GM18520 (cell line): ENCODE data around the gene ZNF839.
A peak's percentile ranks its signal among the peaks of the same experiment; 100 is the strongest.
"Not testable (repeated sequence)": the region's sequence is repeated elsewhere in the genome, so short reads cannot be mapped to it uniquely, and the experiment has no call there.

Source experiments
- ATAC-seq: cut with Tn5 transposase; IDR thresholded peaks from one replicate; pipeline ENCODE4 v1.9.1; 2021; ENCODE audit not compliant: unreplicated experiment

ZNF839 gene

DNA sequence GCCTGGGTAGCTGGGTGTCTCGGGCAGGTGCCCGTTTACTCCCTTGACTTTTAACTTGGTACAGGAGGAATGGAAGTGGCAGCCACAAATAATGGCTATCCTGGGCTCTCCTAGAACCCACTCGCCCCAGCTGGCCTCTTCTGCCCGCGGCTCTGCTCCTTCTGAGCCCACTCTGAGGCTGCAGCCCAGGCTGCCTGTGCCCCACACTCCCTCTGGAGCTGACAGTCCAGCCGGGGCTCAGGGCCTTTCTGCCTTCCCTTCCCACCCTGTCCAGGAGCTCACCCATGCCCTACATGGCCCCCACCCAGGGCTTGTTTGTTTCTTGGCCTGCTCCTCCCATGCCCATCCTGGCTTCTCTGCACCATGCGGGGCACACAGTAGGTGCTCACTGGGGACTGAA is 15.6 kb downstream of the ZNF839 start:
- no peak for ATAC-seq

DNA sequence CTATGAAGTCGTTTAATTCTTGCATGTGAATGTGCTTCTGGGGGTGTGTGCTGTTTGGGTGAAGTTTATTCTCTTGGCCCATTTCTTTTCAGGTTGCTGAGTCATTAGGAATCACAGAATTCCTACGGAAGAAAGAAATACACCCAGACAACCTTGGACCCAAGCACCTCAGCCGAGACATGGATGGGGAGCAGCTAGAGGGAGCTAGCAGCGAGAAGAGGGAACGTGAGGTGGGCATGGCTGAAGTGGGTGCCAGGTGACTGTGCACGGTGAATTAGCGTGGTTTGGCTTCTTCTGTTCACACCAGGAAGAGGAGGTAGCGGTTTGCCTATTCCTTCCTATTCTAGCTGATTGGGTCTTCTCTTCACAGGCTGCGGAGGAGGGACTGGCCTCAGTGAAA is 19.2 kb downstream of the ZNF839 start:
- no peak for ATAC-seq

DNA sequence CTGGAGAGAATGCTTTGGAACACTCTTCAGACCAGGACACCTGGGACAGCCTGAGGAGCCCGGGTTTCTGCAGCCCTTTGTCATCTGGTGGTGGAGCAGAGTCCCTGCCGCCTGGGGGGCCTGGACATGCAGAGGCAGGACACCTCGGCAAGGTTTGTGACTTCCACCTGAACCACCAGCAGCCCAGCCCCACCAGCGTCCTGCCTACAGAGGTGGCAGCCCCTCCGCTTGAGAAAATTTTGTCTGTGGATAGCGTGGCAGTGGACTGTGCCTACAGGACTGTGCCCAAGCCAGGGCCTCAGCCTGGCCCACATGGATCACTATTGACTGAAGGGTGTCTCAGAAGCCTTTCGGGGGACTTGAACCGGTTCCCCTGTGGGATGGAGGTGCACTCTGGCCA is 22.0 kb downstream of the ZNF839 start:
- no peak for ATAC-seq

- ATAC-seq = no peak
These were observed 22.7 kb downstream of the ZNF839 start for GRCh38 chr14:102342238-102342637.

GRCh38 chr14:102344084-102344483 is 24.5 kb downstream of the ZNF839 start:
- no peak for ATAC-seq

DNA sequence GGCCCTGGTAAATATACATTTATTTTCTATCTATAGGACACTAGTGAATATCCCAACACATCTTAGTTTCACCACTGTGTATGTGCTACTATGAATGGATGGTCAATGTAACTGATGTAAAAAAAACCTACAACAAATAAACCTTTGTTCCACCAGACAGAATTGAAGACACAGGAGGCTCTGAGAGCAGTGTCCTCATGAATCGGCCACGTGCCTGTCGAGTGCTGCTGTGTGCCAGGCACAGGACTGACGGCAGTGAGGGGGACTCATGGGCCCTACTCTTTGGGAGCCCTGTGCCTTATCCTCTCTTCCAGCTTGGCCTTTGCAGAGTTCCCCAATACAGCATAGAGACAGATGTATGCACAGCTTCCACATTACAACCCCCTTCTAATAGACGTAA is 24.9 kb downstream of the ZNF839 start:
- no peak for ATAC-seq

- ATAC-seq = no peak
These were observed 25.7 kb downstream of the ZNF839 start for GRCh38 chr14:102345232-102345631.

DNA sequence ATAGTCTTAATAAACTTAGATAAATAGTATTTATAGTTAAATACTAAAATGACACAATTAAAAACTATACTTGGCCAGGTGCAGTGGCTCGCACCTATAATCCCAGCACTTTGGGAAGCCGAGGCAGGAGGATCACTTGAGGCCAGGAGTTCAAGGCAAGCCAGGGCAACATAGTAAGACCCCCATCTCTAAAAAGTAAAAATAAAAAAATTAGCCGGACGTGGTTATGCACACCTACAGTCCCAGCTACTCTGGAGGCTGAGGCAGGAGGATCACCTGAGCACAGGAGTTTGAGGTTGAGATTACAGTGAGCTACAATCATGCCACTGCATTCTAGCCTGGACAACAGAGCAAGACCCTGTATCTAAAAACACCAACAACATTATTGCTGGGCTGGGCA is 27.1 kb downstream of the ZNF839 start:
- ATAC-seq = no peak

- ATAC-seq = no peak
These were observed 28.8 kb downstream of the ZNF839 start for GRCh38 chr14:102348376-102348775.

GRCh38 chr14:102351023-102351422 is 31.5 kb downstream of the ZNF839 start:
- no peak for ATAC-seq

GRCh38 chr14:102351593-102351992 is 32.0 kb downstream of the ZNF839 start:
- not testable (repeated sequence) for ATAC-seq

- ATAC-seq = no peak
These were observed 32.7 kb downstream of the ZNF839 start for GRCh38 chr14:102352213-102352612.

DNA sequence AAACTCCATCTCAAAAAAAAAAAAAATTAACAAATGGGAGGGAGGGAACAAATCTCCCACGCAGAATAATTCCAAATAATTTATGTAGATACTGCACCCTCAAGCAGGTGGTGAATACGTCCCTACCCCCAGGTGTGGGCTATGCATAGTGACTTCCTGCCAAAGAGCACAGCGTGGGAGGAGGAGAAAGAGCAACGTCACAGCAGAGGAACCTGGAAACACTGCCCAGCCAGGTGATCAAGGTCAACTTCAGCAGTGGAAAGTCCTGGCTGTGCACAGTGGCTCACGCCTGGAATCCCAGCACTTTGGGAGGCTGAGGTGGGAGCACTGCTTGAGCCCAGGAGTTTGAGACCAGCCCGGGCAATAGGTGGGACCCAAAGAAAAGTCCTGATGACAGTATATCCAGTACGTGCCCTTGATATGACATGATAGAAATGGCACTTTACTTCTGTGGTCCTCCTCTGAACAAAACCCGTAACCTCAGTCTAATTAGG is 33.6 kb downstream of the ZNF839 start:
- ATAC-seq = no peak

DNA sequence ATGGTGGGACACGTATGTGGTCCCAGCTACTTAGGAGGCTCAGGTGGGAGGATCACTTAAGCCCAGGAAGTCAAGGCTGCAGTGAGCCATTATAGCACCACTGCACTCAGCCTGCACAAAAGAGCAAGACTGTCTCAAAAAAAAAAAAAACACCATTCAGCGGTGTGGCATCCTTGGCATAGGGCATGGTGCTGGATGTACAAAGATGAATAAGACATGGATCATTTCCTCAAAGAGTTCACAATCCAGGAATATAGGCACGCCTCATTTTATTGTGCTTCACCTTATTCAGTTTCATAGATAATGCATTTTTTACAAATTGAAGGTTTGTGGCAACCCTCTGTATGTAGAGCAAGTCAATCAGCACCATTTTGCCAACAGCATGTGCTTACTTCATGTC is 36.7 kb downstream of the ZNF839 start:
- ATAC-seq = no peak

DNA sequence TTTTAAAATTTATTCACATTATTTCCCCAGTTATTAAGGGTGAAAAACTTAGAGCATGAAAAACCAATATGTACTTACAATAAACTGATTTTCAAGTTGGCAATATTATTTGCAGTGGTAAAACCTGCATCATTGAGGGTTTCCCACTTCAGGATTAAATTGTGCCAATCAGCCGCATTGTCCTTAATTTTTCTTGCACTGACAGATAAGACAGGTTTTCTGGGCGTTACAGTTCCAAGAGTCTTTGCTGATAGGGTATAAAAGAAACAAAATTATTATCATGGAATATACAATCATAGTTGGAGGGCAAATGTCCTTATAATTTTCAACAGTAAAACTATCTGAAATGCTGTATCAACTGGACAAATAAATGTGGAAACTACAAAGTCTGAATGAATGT is 39.8 kb downstream of the ZNF839 start:
- no peak for ATAC-seq

- ATAC-seq = no peak
These were observed 40.8 kb downstream of the ZNF839 start for GRCh38 chr14:102360388-102360787.

DNA sequence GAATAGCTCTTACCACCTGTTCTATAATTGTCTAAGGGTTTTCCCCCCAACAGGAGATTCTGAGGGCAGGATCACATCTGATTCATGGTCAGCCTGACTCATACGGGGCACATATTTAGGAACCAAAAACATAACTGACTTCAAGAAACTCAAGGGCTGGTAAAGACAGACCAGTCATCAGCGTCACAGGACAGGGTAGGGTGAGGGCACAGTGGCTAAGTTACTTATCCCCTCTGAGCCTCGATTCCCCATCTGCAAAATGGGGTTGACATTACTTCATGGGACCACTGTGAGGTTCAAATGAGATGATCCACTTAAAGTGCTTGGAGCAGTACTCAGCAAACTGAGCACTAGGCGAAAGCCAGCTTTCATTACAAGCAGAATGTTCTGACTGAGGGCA is 42.5 kb downstream of the ZNF839 start:
- ATAC-seq = no peak

GRCh38 chr14:102362545-102363181 is 43.1 kb downstream of the ZNF839 start, which contains the start of the genes CINP and TECPR2:
CINP (minus strand) TSS chr14:102362890; CDS start chr14:102362851, 39 bp downstream.
TECPR2 (plus strand) TSS chr14:102362941; CDS start chr14:102376722, 13,781 bp downstream.
- peak; percentile 79 for ATAC-seq

- ATAC-seq = peak; percentile 8
These were observed 43.8 kb downstream of the ZNF839 start for GRCh38 chr14:102363182-102363943.

- ATAC-seq = no peak
These were observed 50.8 kb downstream of the ZNF839 start for GRCh38 chr14:102370305-102370809.

DNA sequence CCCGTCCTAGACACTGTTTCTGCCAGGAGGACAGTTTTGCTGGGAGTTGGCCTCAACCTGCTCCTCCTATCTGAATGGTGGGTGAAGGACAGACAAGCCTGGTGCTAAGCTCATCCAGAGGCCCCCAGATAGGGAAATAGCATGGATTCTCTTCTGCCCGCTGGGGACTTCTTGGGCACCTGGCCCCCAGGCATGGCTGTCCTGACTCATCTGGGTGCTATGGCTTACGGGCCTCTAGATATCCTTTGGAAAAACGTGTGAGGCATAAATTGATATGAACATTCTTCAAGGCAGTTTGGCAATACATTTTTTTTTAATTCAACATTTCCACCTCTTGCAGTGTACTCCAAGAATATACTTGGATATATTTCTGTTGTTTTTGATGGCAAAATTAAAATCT is 51.8 kb downstream of the ZNF839 start:
- ATAC-seq = no peak

DNA sequence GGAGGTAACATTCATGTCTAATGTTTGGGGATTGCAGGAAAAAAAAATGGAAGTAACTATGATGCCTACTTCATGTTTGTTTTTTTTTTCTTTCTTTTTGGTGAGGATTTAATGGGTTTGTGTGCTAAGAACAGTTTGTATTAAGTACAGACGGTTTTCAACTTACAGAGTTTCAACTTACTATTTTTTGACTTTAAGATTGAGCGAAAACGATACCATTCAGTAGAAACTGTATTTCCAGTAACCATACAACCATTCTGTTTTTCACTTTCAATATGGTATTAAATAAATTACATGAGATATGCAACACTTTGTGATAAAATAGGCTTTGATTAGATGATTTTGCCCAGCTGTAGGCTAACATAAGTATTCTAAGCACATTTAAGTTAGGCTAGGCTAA is 53.6 kb downstream of the ZNF839 start:
- ATAC-seq = no peak
